ENCODE measurements around the gene HDAC6. TPM values are rescaled to one million over a fixed set of nuclear protein-coding genes. Genes with fewer than 3 reads are reported as not detected.

HDAC6 gene
- total and polyA plus RNA-seq, 5 donors from 2014 or later: 12.6 to 86.6 (median 18.5) TPM

DNA sequence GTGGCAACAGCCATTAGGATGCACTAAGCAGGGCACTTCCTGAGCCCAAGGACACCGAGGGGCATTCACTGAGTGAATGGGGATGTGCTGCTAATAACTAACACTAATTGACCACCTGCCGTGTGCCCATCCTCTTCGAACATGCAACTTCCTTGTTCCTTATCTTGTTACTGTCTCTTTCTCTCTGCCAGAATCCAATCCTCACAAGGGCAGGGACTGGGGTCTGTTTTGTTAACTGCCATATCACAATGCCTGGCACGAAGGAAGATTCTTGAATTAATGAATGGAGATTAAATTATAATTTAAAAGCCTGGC lies 25.7 kb downstream of the HDAC6 start:
- Mint-ChIP-seq H3K9me3 (peaks cover 0 to 2% (median 0%) of the 10 kb centered on the region in 7 donors), H3K4me3 (peak overlapping the region in 2 of 4 donors; percentile 56 to 74), H3K27me3 (peaks cover 39% of the 10 kb centered on the region), H3K4me1 (peaks cover 0 to 12% (median 3%) of the 10 kb centered on the region in 4 donors), H3K36me3 (no peaks in the 10 kb centered on the region), H3K27ac (no peak overlapping the region)
- Histone ChIP-seq H3K9me3 (ENCODE audit: control insufficient read depth in 2 of 2, low read length in 2 of 2) (no peaks in the 10 kb centered on the region), H3K4me3 (ENCODE audit: low read depth, low read length) (no peak overlapping the region), H3K27me3 (ENCODE audit: control insufficient read depth, insufficient read depth, low read length) (peaks cover 2% of the 10 kb centered on the region), H3K36me3 (ENCODE audit: control insufficient read depth, insufficient read depth, low read length) (no peaks in the 10 kb centered on the region), H3K4me1 (ENCODE audit: control insufficient read depth, insufficient read depth, low read length, poor library complexity, severe bottlenecking) (no peaks in the 10 kb centered on the region), H3K27ac (ENCODE audit: insufficient read depth, low read length, poor library complexity, severe bottlenecking) (no peak overlapping the region)
- no peak for DNase-seq
- no peak for ATAC-seq (ENCODE audit: low read depth in 2 of 2)

DNA sequence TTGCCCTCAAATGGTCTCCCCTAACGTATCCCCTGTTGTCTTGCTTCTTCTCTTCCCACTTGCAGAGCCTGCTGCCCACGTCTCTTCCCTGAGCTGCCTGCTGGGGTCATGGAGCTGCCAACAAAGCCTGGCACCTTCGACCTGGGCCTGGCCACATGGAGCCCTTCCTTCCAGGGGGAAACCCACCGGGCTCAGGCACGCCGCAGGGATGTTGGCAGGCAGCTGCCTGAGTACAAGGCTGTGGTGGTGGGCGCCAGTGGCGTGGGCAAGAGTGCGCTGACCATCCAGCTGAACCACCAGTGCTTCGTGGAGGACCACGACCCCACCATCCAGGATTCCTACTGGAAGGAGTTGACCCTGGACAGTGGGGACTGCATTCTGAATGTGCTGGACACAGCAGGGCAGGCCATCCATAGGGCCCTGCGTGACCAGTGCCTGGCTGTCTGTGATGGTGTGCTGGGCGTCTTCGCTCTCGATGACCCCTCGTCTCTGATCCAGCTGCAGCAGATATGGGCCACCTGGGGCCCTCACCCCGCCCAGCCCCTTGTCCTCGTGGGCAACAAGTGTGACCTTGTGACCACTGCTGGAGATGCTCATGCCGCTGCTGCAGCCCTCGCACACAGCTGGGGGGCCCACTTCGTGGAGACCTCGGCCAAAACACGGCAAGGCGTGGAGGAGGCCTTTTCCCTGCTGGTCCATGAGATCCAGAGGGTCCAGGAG lies 27.3 kb downstream of the HDAC6 start:
- no peak for DNase-seq
- Histone ChIP-seq H3K27me3 (ENCODE audit: control insufficient read depth, insufficient read depth, low read length) (peaks cover 3% of the 10 kb centered on the region), H3K36me3 (ENCODE audit: control insufficient read depth, insufficient read depth, low read length) (no peaks in the 10 kb centered on the region), H3K9me3 (ENCODE audit: control insufficient read depth in 2 of 2, low read length in 2 of 2) (no peaks in the 10 kb centered on the region), H3K27ac (ENCODE audit: insufficient read depth, low read length, poor library complexity, severe bottlenecking) (no peak overlapping the region), H3K4me3 (ENCODE audit: low read depth, low read length) (no peak overlapping the region), H3K4me1 (ENCODE audit: control insufficient read depth, insufficient read depth, low read length, poor library complexity, severe bottlenecking) (no peaks in the 10 kb centered on the region)
- no peak overlapping the region for H3K4me3 Mint-ChIP-seq
- peaks cover 0 to 2% (median 0%) of the 10 kb centered on the region in 7 donors for H3K9me3 Mint-ChIP-seq
- no peak for ATAC-seq (ENCODE audit: low read depth in 2 of 2)
- H3K27me3 Mint-ChIP-seq: peaks cover 53% of the 10 kb centered on the region
- no peaks in the 10 kb centered on the region for H3K36me3 Mint-ChIP-seq
- H3K27ac Mint-ChIP-seq: no peak overlapping the region
- peaks cover 0 to 20% (median 12%) of the 10 kb centered on the region in 4 donors for H3K4me1 Mint-ChIP-seq

- H3K27ac ChIP-seq (ENCODE audit: insufficient read depth, low read length, poor library complexity, severe bottlenecking): no peak overlapping the region
- DNase-seq (no peak), ATAC-seq (ENCODE audit: low read depth in 2 of 2) (no peak)
- H3K4me1 ChIP-seq (ENCODE audit: control insufficient read depth, insufficient read depth, low read length, poor library complexity, severe bottlenecking): peaks cover 4% of the 10 kb centered on the region
- no peak overlapping the region for H3K4me3 Mint-ChIP-seq
- peaks cover 0 to 34% (median 18%) of the 10 kb centered on the region in 4 donors for H3K4me1 Mint-ChIP-seq
- H3K27me3 ChIP-seq (ENCODE audit: control insufficient read depth, insufficient read depth, low read length): peaks cover 3% of the 10 kb centered on the region
- no peak overlapping the region for H3K4me3 ChIP-seq (ENCODE audit: low read depth, low read length)
- H3K36me3 Mint-ChIP-seq: no peaks in the 10 kb centered on the region
- peaks cover 65% of the 10 kb centered on the region for H3K27me3 Mint-ChIP-seq
- H3K9me3 Mint-ChIP-seq: peaks cover 0 to 2% (median 0%) of the 10 kb centered on the region in 7 donors
- no peak overlapping the region for H3K27ac Mint-ChIP-seq
- no peaks in the 10 kb centered on the region for H3K9me3 ChIP-seq (ENCODE audit: control insufficient read depth in 2 of 2, low read length in 2 of 2)
- no peaks in the 10 kb centered on the region for H3K36me3 ChIP-seq (ENCODE audit: control insufficient read depth, insufficient read depth, low read length)
Observed at GRCh38 chrX:48831136-48831908, 29.5 kb downstream of the HDAC6 start.

GRCh38 chrX:48831909-48832291 lies 30.0 kb downstream of the HDAC6 start:
- H3K4me3 Mint-ChIP-seq: no peak overlapping the region

GRCh38 chrX:48833542-48834138 lies 31.8 kb downstream of the HDAC6 start:
- H3K27me3 Mint-ChIP-seq: peaks cover 55% of the 10 kb centered on the region
- H3K9me3 ChIP-seq (ENCODE audit: control insufficient read depth in 2 of 2, low read length in 2 of 2): no peaks in the 10 kb centered on the region

More at GRCh38 chrX:48831909-48832291, 30.0 kb downstream of the HDAC6 start:
- no peak for ATAC-seq (ENCODE audit: low read depth in 2 of 2)
- Histone ChIP-seq H3K36me3 (ENCODE audit: control insufficient read depth, insufficient read depth, low read length) (no peaks in the 10 kb centered on the region), H3K9me3 (ENCODE audit: control insufficient read depth in 2 of 2, low read length in 2 of 2) (no peaks in the 10 kb centered on the region), H3K4me1 (ENCODE audit: control insufficient read depth, insufficient read depth, low read length, poor library complexity, severe bottlenecking) (peaks cover 4% of the 10 kb centered on the region), H3K4me3 (ENCODE audit: low read depth, low read length) (no peak overlapping the region), H3K27ac (ENCODE audit: insufficient read depth, low read length, poor library complexity, severe bottlenecking) (no peak overlapping the region), H3K27me3 (ENCODE audit: control insufficient read depth, insufficient read depth, low read length) (peaks cover 3% of the 10 kb centered on the region)
- Mint-ChIP-seq H3K27me3 (peaks cover 70% of the 10 kb centered on the region), H3K27ac (no peak overlapping the region), H3K9me3 (peaks cover 0 to 2% (median 0%) of the 10 kb centered on the region in 7 donors), H3K36me3 (no peaks in the 10 kb centered on the region), H3K4me1 (peaks cover 0 to 38% (median 20%) of the 10 kb centered on the region in 4 donors)
- DNase-seq: no peak

GRCh38 chrX:48834383-48834709 lies 32.5 kb downstream of the HDAC6 start:
- no peaks in the 10 kb centered on the region for H3K9me3 ChIP-seq (ENCODE audit: control insufficient read depth in 2 of 2, low read length in 2 of 2)
- no peaks in the 10 kb centered on the region for H3K9me3 Mint-ChIP-seq
- peak overlapping the region in 2 of 3 donors; percentile 15 to 89 for H3K27ac Mint-ChIP-seq
- H3K27me3 ChIP-seq (ENCODE audit: control insufficient read depth, insufficient read depth, low read length): peaks cover 2% of the 10 kb centered on the region
- peaks cover 0 to 34% (median 17%) of the 10 kb centered on the region in 4 donors for H3K4me1 Mint-ChIP-seq
- H3K36me3 Mint-ChIP-seq: no peaks in the 10 kb centered on the region
- peak overlapping the region; percentile 59 for H3K4me3 ChIP-seq (ENCODE audit: low read depth, low read length)
- ATAC-seq (ENCODE audit: low read depth in 2 of 2) (peak in 1 of 2 donors; percentile 34), DNase-seq (peak in 1 of 3 donors; percentile 26)
- no peaks in the 10 kb centered on the region for H3K36me3 ChIP-seq (ENCODE audit: control insufficient read depth, insufficient read depth, low read length)
- H3K27ac ChIP-seq (ENCODE audit: insufficient read depth, low read length, poor library complexity, severe bottlenecking): no peak overlapping the region
- peak overlapping the region; percentile 55 to 90 (median 82) for H3K4me3 Mint-ChIP-seq
- H3K4me1 ChIP-seq (ENCODE audit: control insufficient read depth, insufficient read depth, low read length, poor library complexity, severe bottlenecking): peaks cover 4% of the 10 kb centered on the region
- H3K27me3 Mint-ChIP-seq: peaks cover 49% of the 10 kb centered on the region

More at GRCh38 chrX:48833542-48834138, 31.8 kb downstream of the HDAC6 start:
- ATAC-seq (ENCODE audit: low read depth in 2 of 2): no peak
- no peaks in the 10 kb centered on the region for H3K9me3 Mint-ChIP-seq
- no peak for DNase-seq
- no peaks in the 10 kb centered on the region for H3K36me3 ChIP-seq (ENCODE audit: control insufficient read depth, insufficient read depth, low read length)
- no peaks in the 10 kb centered on the region for H3K36me3 Mint-ChIP-seq
- H3K4me1 Mint-ChIP-seq: peaks cover 0 to 34% (median 17%) of the 10 kb centered on the region in 4 donors
- H3K4me1 ChIP-seq (ENCODE audit: control insufficient read depth, insufficient read depth, low read length, poor library complexity, severe bottlenecking): peaks cover 4% of the 10 kb centered on the region
- no peak overlapping the region for H3K27ac Mint-ChIP-seq
- H3K4me3 ChIP-seq (ENCODE audit: low read depth, low read length): no peak overlapping the region
- H3K4me3 Mint-ChIP-seq: peak overlapping the region; percentile 2 to 43 (median 10)
- peaks cover 2% of the 10 kb centered on the region for H3K27me3 ChIP-seq (ENCODE audit: control insufficient read depth, insufficient read depth, low read length)
- H3K27ac ChIP-seq (ENCODE audit: insufficient read depth, low read length, poor library complexity, severe bottlenecking): no peak overlapping the region

DNA sequence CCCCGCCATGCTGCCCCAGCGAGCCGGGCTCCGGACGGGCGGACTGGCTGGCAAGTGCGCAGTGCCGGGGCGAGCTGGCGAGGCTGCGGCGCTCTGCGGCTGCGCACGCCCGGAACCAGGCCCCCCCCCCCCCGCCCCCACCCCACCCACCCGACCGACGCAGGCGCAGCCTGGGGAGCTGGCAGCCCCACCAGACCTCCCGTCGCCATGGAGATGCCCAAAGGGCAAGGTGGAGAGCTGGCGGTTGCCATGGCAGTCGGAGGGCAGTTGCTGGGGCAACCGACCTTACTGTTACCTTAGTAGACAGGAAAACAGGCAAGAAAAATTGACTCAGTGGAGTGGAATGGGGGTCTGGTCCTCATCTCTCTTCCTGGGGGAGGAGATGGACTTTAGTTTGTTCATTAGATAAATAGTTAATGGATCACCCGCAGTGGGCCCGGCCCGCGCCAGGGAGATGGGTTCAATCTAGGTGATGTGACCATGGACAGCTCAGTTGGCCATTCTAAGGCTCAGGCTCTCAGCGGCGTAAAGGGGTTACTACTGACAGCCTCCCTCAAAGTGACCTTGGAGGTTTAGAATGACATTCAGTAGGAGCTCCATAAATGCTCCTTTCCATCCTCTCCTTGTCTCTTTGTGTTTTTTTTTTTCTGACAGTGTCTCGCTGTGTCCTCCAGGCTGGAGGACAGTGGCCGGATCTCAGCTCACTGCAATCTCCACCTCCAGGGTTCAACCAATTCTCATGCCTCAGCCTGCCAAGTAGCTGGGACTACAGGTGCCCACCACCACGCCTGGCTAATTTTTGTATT lies 33.9 kb downstream of the HDAC6 start, which contains the start of gene PCSK1N:
TSS of gene PCSK1N (minus strand) at position 87 of the 806 bp plus-strand sequence. CDS start at position 9, 78 bp downstream.
- ATAC-seq (ENCODE audit: low read depth in 2 of 2) (peak in 1 of 2 donors; percentile 11), DNase-seq (peak; percentile 18 to 37 (median 29))
- Histone ChIP-seq H3K9me3 (ENCODE audit: control insufficient read depth in 2 of 2, low read length in 2 of 2) (no peaks in the 10 kb centered on the region), H3K4me1 (ENCODE audit: control insufficient read depth, insufficient read depth, low read length, poor library complexity, severe bottlenecking) (peaks cover 4% of the 10 kb centered on the region), H3K27ac (ENCODE audit: insufficient read depth, low read length, poor library complexity, severe bottlenecking) (no peak within 1 kb of the TSS), H3K36me3 (ENCODE audit: control insufficient read depth, insufficient read depth, low read length) (no peaks in the 10 kb centered on the region), H3K27me3 (ENCODE audit: control insufficient read depth, insufficient read depth, low read length) (peaks cover 2% of the 10 kb centered on the region), H3K4me3 (ENCODE audit: low read depth, low read length) (peak within 1 kb of the TSS; percentile 59)
- H3K4me3 Mint-ChIP-seq: peak within 1 kb of the TSS; percentile 72 to 90 (median 82)
- no peaks in the 10 kb centered on the region for H3K36me3 Mint-ChIP-seq
- peaks cover 0 to 34% (median 17%) of the 10 kb centered on the region in 4 donors for H3K4me1 Mint-ChIP-seq
- H3K27ac Mint-ChIP-seq: peak within 1 kb of the TSS in 2 of 3 donors; percentile 15 to 89
- no peaks in the 10 kb centered on the region for H3K9me3 Mint-ChIP-seq
- peaks cover 39% of the 10 kb centered on the region for H3K27me3 Mint-ChIP-seq
